Brain microvascular endothelial cell (primary cell): ENCODE data around the gene QRICH2.
"Not testable (repeated sequence)": the region's sequence is repeated elsewhere in the genome, so short reads cannot be mapped to it uniquely, and the experiment has no call there.

Experiments
- DNase-seq: peaks from one replicate; pipeline ENCODE4 v3.0.0-alpha.2; 2020
- H3K27ac ChIP-seq: fragments of 250-450 bp; sonication (Bioruptor Pico); 2 replicates; pipeline ENCODE4 v1.5.1; 2020; ENCODE audit warnings: mild to moderate bottlenecking, moderate library complexity
- H3K27me3 ChIP-seq: fragments of 250-450 bp; sonication (Bioruptor Pico); replicated peaks from 2 replicates; pipeline ENCODE4 v1.5.1; 2020; ENCODE audit warnings: mild to moderate bottlenecking
- H3K36me3 ChIP-seq: fragments of 250-450 bp; sonication (Bioruptor Pico); replicated peaks from 2 replicates; pipeline ENCODE4 v1.5.1; 2020; ENCODE audit warnings: mild to moderate bottlenecking
- H3K4me3 ChIP-seq: 2 replicates; pipeline ENCODE4 v1.5.1; 2011; ENCODE audit warnings: low read depth, mild to moderate bottlenecking, control low read depth, low read length, moderate library complexity
- in situ Hi-C: cut with HindIII; loops from 2 replicates; pipeline ENCODE4 v1.10.0; 2017; ENCODE audit warnings: low sequenced_read_pairs, low pct_ligation_motif_present
- TF ChIP-seq, protein P1 (sequence below): IDR thresholded peaks from 2 replicates; pipeline ENCODE4 v1.5.1; 2011; ENCODE audit warnings: low read depth, mild to moderate bottlenecking, moderate library complexity, low read length, control low read depth, inconsistent platforms; ENCODE audit errors: missing control alignments

The QRICH2 gene

DNA sequence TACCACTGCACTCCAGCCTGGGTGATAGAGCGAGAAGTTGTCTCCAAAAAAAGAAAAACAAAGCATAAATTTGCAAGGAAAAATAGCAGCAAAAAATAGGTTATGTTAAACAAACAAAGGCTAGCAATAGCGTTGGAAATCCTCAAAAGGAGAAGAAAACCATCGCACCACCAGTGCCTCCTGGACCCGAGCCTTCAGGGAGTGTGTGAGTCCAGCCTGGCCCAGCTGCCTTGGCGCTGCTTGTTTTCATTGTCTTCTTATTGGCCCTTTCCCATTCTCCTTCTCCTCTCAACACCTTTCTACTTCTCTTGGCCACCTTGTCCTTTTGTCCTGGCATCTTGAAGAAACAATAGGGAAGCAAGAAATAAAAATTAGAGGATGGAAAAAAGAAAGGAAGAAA lies 47.4 kb downstream of the QRICH2 start:
- Histone ChIP-seq H3K36me3 (no peaks in the 10 kb centered on the region), H3K27me3 (no peaks in the 10 kb centered on the region), H3K4me3 (no peak overlapping the region), H3K27ac (no peak overlapping the region)
- in situ Hi-C loops = loop anchor here (25.0 kb wide), 1 partner anchor 98 kb away; no protein-coding TSS in a partner anchor
- TF ChIP-seq, protein P1, sequence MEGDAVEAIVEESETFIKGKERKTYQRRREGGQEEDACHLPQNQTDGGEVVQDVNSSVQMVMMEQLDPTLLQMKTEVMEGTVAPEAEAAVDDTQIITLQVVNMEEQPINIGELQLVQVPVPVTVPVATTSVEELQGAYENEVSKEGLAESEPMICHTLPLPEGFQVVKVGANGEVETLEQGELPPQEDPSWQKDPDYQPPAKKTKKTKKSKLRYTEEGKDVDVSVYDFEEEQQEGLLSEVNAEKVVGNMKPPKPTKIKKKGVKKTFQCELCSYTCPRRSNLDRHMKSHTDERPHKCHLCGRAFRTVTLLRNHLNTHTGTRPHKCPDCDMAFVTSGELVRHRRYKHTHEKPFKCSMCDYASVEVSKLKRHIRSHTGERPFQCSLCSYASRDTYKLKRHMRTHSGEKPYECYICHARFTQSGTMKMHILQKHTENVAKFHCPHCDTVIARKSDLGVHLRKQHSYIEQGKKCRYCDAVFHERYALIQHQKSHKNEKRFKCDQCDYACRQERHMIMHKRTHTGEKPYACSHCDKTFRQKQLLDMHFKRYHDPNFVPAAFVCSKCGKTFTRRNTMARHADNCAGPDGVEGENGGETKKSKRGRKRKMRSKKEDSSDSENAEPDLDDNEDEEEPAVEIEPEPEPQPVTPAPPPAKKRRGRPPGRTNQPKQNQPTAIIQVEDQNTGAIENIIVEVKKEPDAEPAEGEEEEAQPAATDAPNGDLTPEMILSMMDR = no peak
- no peak for DNase-seq

DNA sequence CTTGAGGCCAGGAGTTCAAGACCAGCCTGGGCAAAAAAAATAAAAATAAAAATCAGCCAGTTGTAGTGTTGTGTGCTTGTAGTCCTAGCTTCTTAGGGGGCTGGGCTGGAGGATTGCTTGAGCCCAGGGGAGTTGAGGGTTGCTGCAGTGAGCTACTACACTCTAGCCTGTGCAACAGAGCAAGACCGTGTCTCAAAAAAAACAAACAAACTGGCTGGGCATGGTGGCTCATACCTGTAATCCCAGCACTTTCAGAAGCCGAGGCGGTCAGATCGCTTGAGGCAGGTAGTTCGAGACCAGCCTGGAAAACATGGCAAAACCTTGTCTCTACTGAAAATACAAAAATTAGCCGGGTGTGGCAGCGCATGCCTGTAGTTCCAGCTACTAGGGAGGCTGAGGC lies 47.9 kb downstream of the QRICH2 start:
- no peak for DNase-seq
- in situ Hi-C loops = loop anchor here (25.0 kb wide), 1 partner anchor 98 kb away; no protein-coding TSS in a partner anchor

DNA sequence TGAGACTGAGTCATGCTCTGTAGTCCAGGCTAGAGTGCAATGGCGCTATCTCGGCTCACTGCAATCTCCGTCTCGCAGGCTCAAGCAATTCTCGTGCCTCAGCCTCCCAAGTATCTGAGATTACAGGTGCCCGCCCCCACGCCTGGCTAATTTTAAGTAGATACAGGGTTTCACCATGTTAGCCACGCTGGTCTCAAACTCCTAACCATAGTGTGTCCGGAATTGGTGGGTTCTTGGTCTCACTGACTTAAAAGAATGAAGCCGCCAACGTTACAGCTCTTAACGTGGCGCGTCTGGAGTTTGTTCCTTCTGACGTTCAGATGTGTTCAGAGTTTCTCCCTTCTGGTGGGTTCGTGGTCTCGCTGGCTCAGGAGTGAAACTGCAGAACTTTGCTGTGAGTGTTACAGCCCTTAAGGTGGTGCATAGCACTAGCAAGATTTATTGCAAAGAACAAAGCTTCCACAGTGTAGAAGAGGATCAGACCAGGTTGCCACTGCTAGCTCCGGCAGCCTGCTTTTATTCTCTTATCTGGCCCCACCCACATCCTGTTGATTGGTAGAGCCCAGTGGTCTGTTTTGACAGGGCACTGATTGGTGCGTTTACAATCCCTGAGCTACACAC lies 51.5 kb downstream of the QRICH2 start:
- in situ Hi-C loops = loop anchor here (25.0 kb wide), 1 partner anchor 94 kb away; no protein-coding TSS in a partner anchor
- DNase-seq, H3K27ac ChIP-seq, H3K27me3 ChIP-seq, H3K36me3 ChIP-seq, H3K4me3 ChIP-seq: not testable (repeated sequence)

More for the DNA sequence above, 47.9 kb downstream of the QRICH2 start:
- Histone ChIP-seq H3K4me3 (no peak overlapping the region), H3K27ac (no peak overlapping the region), H3K36me3 (no peaks in the 10 kb centered on the region), H3K27me3 (no peaks in the 10 kb centered on the region)
- TF ChIP-seq, protein P1 = no peak

- no peaks in the 10 kb centered on the region for H3K36me3 ChIP-seq
- in situ Hi-C loops = loop anchor here (25.0 kb wide), 1 partner anchor 94 kb away; no protein-coding TSS in a partner anchor
- no peak overlapping the region for H3K4me3 ChIP-seq
- no peak for DNase-seq
- no peak overlapping the region for H3K27ac ChIP-seq
- no peaks in the 10 kb centered on the region for H3K27me3 ChIP-seq
- TF ChIP-seq, protein P1 = no peak
These were observed 52.2 kb downstream of the QRICH2 start for GRCh38 chr17:76255801-76256429.

DNA sequence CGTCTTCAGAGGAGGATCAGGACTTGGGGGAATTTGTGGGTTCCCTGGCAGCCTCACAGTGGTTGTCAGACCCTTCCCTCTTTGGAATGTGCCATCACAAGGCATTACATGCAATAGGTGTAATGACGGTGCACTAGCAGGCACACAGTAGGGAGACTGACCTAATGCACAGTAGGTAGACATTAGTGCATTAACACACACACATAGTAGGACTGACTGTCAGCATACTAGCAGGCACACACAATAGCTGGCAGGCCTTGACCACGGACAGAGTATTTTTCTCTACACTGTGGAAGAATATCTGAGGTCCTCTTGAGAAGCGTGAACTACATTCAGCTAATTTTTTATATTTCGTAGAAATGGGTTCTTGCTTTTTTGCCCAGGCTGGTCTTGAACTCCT lies 53.8 kb downstream of the QRICH2 start:
- no peak overlapping the region for H3K27ac ChIP-seq
- TF ChIP-seq, protein P1 = no peak
- no peak for DNase-seq
- in situ Hi-C loops = loop anchor here (25.0 kb wide), 1 partner anchor 92 kb away; no protein-coding TSS in a partner anchor
- no peak overlapping the region for H3K4me3 ChIP-seq
- H3K27me3 ChIP-seq = no peaks in the 10 kb centered on the region
- H3K36me3 ChIP-seq = no peaks in the 10 kb centered on the region

DNA sequence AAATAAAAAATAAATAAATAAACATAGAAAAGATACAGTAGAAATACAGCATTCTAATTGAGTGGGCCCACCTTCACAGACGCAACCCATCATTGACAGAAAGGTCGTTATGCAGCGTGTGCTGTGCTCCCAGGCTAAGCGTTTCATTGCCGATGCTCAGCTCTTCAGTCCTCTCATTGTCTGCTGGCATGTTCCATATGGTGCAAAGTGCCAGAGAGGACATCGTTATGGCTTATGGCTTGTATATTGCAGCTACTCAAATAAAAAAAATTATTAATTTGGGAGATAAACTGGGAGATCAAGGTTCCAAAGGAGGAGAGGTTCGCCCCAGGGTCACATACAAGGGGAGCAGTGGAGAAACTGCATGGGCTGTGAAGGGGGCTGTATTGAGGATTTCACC lies 54.2 kb downstream of the QRICH2 start:
- Histone ChIP-seq H3K4me3 (no peak overlapping the region), H3K27me3 (no peaks in the 10 kb centered on the region), H3K27ac (no peak overlapping the region), H3K36me3 (no peaks in the 10 kb centered on the region)
- in situ Hi-C loops = loop anchor here (25.0 kb wide), 1 partner anchor 92 kb away; no protein-coding TSS in a partner anchor
- TF ChIP-seq, protein P1 = no peak
- DNase-seq = no peak

- in situ Hi-C loops = loop anchor here (25.0 kb wide), 1 partner anchor 91 kb away; no protein-coding TSS in a partner anchor
- not testable (repeated sequence) for H3K27ac ChIP-seq, H3K36me3 ChIP-seq, DNase-seq, H3K27me3 ChIP-seq, H3K4me3 ChIP-seq
These were observed 54.9 kb downstream of the QRICH2 start for GRCh38 chr17:76252967-76253766.
